H1 (cell line): ENCODE data around the gene CDYL. TPM values are rescaled to one million over a fixed set of nuclear protein-coding genes. Genes with fewer than 3 reads are reported as not detected.

Experiments
- CTCF ChIA-PET: fragments of 300-600 bp; sonication (Branson Sonifier 250); formaldehyde crosslinking; loops from one replicate; lab custom pipeline; 2021; ENCODE audit not compliant: partially characterized antibody; lab: Charles Lee
- POLR2A ChIA-PET: fragments of 300-600 bp; sonication (Branson Sonifier 250); formaldehyde crosslinking; loops from one replicate; lab custom pipeline; 2021; ENCODE audit warnings: inconsistent platforms; ENCODE audit not compliant: partially characterized antibody; lab: Charles Lee
- DNase-seq, 2 experiments: peaks; one replicate each; pipeline versions ENCODE4 v3.0.0 to v3.0.0-alpha.2; 2010 to 2022; ENCODE audit warnings: low spot score in 2 of 2, low read depth in 1 of 2, mixed read lengths in 1 of 2
- FAIRE-seq: peaks from 2 replicates; lab custom pipeline; 2011; peaks lifted over from hg19 to GRCh38; lab: Jason Lieb, UNC
- H2AFZ ChIP-seq: 2 replicates; pipeline ENCODE4 v1.8.1; 2012; ENCODE audit warnings: low read length, inconsistent platforms
- H2AK5ac ChIP-seq: 2 replicates; pipeline ENCODE4 v1.6.1; 2013; ENCODE audit warnings: low read depth, low read length
- H2BK120ac ChIP-seq: replicated peaks from 2 replicates; pipeline ENCODE3; 2013; ENCODE audit warnings: low read depth, low read length, inconsistent platforms
- H2BK12ac ChIP-seq: 2 replicates; pipeline ENCODE4 v1.6.1; 2013; ENCODE audit warnings: low read depth, low read length
- H2BK15ac ChIP-seq: 2 replicates; pipeline ENCODE4 v1.6.1; 2013; ENCODE audit warnings: low read length
- H2BK20ac ChIP-seq: 2 replicates; pipeline ENCODE4 v1.6.1; 2013; ENCODE audit warnings: low read length
- H2BK5ac ChIP-seq: 2 replicates; pipeline ENCODE4 v1.6.1; 2013; ENCODE audit warnings: low read depth, low read length
- H3K14ac ChIP-seq: 2 replicates; pipeline ENCODE4 v1.6.1; 2013; ENCODE audit warnings: inconsistent platforms; ENCODE audit not compliant: insufficient read length
- H3K18ac ChIP-seq: 2 replicates; pipeline ENCODE4 v1.6.1; 2013; ENCODE audit warnings: low read length; ENCODE audit errors: extremely low read depth
- H3K23ac ChIP-seq: 2 replicates; pipeline ENCODE4 v1.6.1; 2013; ENCODE audit warnings: inconsistent platforms; ENCODE audit not compliant: insufficient read length
- H3K23me2 ChIP-seq: 2 replicates; pipeline ENCODE4 v1.6.1; 2013; ENCODE audit warnings: low read depth, low read length
- H3K27ac ChIP-seq: 2 replicates; pipeline ENCODE4 v1.6.1; 2011; ENCODE audit warnings: low read depth, low read length, inconsistent platforms
- H3K27me3 ChIP-seq, 4 experiments: replicated peaks in 1 of 4; 1 replicate in 1 of 4; 2 replicates in 3 of 4; pipeline versions ENCODE4 v1.6.1 to v1.8.1; 2011 to 2013; ENCODE audit warnings: low read length in 3 of 4, mild to moderate bottlenecking in 3 of 4, inconsistent platforms in 2 of 4, mixed read lengths in 2 of 4, moderate library complexity in 1 of 4; ENCODE audit not compliant: control insufficient read depth in 3 of 4, insufficient read depth in 3 of 4; ENCODE audit errors: extremely low read depth in 1 of 4
- H3K36me3 ChIP-seq, 4 experiments: 2 replicates each; pipeline versions ENCODE4 v1.6.1 to v1.8.1; 2011 to 2013; ENCODE audit warnings: mild to moderate bottlenecking in 4 of 4, low read length in 3 of 4, moderate library complexity in 2 of 4, control low read depth in 1 of 4, inconsistent platforms in 1 of 4; ENCODE audit not compliant: insufficient read depth in 4 of 4, control insufficient read depth in 2 of 4
- H3K4ac ChIP-seq: replicated peaks from 2 replicates; pipeline ENCODE3; 2013; ENCODE audit warnings: low read length, low read depth, mixed read lengths, inconsistent platforms; ENCODE audit not compliant: insufficient read length
- H3K4me1 ChIP-seq, 4 experiments: replicated peaks in 1 of 4; 1 replicate in 1 of 4; 2 replicates in 3 of 4; pipeline versions ENCODE4 v1.6.1 to v1.8.1; 2011 to 2013; ENCODE audit warnings: low read length in 3 of 4, inconsistent platforms in 2 of 4, mixed read lengths in 1 of 4; ENCODE audit not compliant: insufficient read depth in 4 of 4, control insufficient read depth in 3 of 4
- H3K4me2 ChIP-seq, 2 experiments: 2 replicates each; pipeline versions ENCODE4 v1.6.1 to v1.8.1; 2011 to 2013; ENCODE audit warnings: low read depth in 2 of 2, low read length in 2 of 2, control low read depth in 1 of 2, inconsistent platforms in 1 of 2, mild to moderate bottlenecking in 1 of 2; ENCODE audit not compliant: insufficient read depth in 1 of 2
- H3K4me3 ChIP-seq, 4 experiments: fragments of 200-600, 300-600 bp in 1 of 4; sonication (generic), shearing (Covaris generic), sonication (Bioruptor Twin) in 1 of 4; 2 replicates each; pipeline versions ENCODE4 v1.5.1 to v1.8.1; 2011 to 2016; ENCODE audit warnings: low read length in 4 of 4, low read depth in 3 of 4, control low read depth in 2 of 4, inconsistent platforms in 2 of 4, mild to moderate bottlenecking in 2 of 4, mixed read lengths in 1 of 4, moderate library complexity in 1 of 4; ENCODE audit not compliant: insufficient read depth in 2 of 4; ENCODE audit errors: extremely low read depth in 1 of 4
- H3K56ac ChIP-seq: replicated peaks from 2 replicates; pipeline ENCODE3; 2013; ENCODE audit warnings: low read depth, mild to moderate bottlenecking, mixed read lengths, low read length, inconsistent platforms; ENCODE audit not compliant: insufficient read length
- H3K79me1 ChIP-seq: 2 replicates; pipeline ENCODE4 v1.6.1; 2013; ENCODE audit warnings: low read depth, low read length, control low read depth
- H3K79me2 ChIP-seq, 2 experiments: 2 replicates each; pipeline versions ENCODE4 v1.6.1 to v1.8.1; 2012 to 2013; ENCODE audit warnings: low read length in 2 of 2, mild to moderate bottlenecking in 2 of 2, inconsistent platforms in 1 of 2; ENCODE audit not compliant: insufficient read depth in 2 of 2, control insufficient read depth in 1 of 2
- H3K9ac ChIP-seq, 4 experiments: replicated peaks in 1 of 4; 1 replicate in 1 of 4; 2 replicates in 3 of 4; pipeline versions ENCODE4 v1.6.1 to v1.8.1; 2011 to 2013; ENCODE audit warnings: low read depth in 3 of 4, low read length in 3 of 4, control low read depth in 2 of 4, mild to moderate bottlenecking in 2 of 4, moderate library complexity in 2 of 4, inconsistent platforms in 1 of 4; ENCODE audit errors: extremely low read depth in 1 of 4
- H3K9me3 ChIP-seq, 2 experiments: 2 replicates each; pipeline versions ENCODE4 v1.6.1 to v1.8.1; 2012 to 2013; ENCODE audit warnings: mild to moderate bottlenecking in 2 of 2, moderate library complexity in 2 of 2, control low read depth in 1 of 2, inconsistent platforms in 1 of 2, low read depth in 1 of 2, low read length in 1 of 2, mixed read lengths in 1 of 2; ENCODE audit not compliant: insufficient read depth in 2 of 2
- H4K20me1 ChIP-seq, 2 experiments: replicated peaks in 1 of 2; 2 replicates each; pipeline versions ENCODE3 to v1.8.1; 2011 to 2013; ENCODE audit warnings: inconsistent platforms in 2 of 2, low read length in 2 of 2, mild to moderate bottlenecking in 1 of 2; ENCODE audit not compliant: insufficient read depth in 2 of 2, control insufficient read depth in 1 of 2
- H4K5ac ChIP-seq: 2 replicates; pipeline ENCODE4 v1.6.1; 2013; ENCODE audit warnings: low read length, low read depth, mixed read lengths, inconsistent platforms; ENCODE audit not compliant: insufficient read length
- H4K8ac ChIP-seq: 2 replicates; pipeline ENCODE4 v1.8.0; 2013; ENCODE audit warnings: mild to moderate bottlenecking, moderate library complexity, low read length, inconsistent platforms; ENCODE audit not compliant: insufficient read depth; ENCODE audit errors: extremely low read depth
- H4K91ac ChIP-seq: replicated peaks from 2 replicates; pipeline ENCODE3; 2013; ENCODE audit warnings: low read length, mixed read lengths, inconsistent platforms; ENCODE audit not compliant: insufficient read length
- ASH2L ChIP-seq: fragments of 200-600, 300-600 bp; sonication (generic); IDR thresholded peaks from one replicate; pipeline ENCODE4 v1.7.1; 2017; ENCODE audit warnings: low read length
- BRCA1 ChIP-seq: IDR thresholded peaks from 2 replicates; pipeline ENCODE4 v1.6.1; 2012; ENCODE audit warnings: low read depth, low read length, improper control_type of control experiment
- EGR1 ChIP-seq: IDR thresholded peaks from 2 replicates; pipeline ENCODE4 v1.6.1; 2011; ENCODE audit warnings: low read depth, low read length, borderline replicate concordance
- GABPA ChIP-seq: IDR thresholded peaks from 2 replicates; pipeline ENCODE4 v1.6.1; 2011; ENCODE audit warnings: mild to moderate bottlenecking, low read length, moderate library complexity, borderline replicate concordance; ENCODE audit not compliant: insufficient read depth
- KDM1A ChIP-seq: fragments of 200-600, 300-600 bp; sonication (generic); IDR thresholded peaks from 2 replicates; pipeline ENCODE4 v1.7.1; 2016; ENCODE audit warnings: mild to moderate bottlenecking, low read length, borderline replicate concordance
- PHF8 ChIP-seq: fragments of 200-600 bp; sonication (generic); conservative IDR thresholded peaks from 2 replicates; pipeline ENCODE4 v1.7.1; 2012; ENCODE audit warnings: low read depth, mild to moderate bottlenecking, inconsistent platforms, low read length, moderate library complexity
- POU5F1 ChIP-seq: IDR thresholded peaks from 2 replicates; pipeline ENCODE4 v1.6.1; 2011; ENCODE audit warnings: low read depth, mild to moderate bottlenecking, low read length, moderate library complexity
- RNF2 ChIP-seq: fragments of 200-900, 300-1000 bp; sonication (generic); IDR thresholded peaks from 2 replicates; pipeline ENCODE4 v1.7.1; 2016; ENCODE audit warnings: borderline replicate concordance, low read depth, mild to moderate bottlenecking, antibody characterized with exemption, low read length; ENCODE audit not compliant: poor library complexity, severe bottlenecking; ENCODE audit errors: missing control alignments
- SIRT6 ChIP-seq: IDR thresholded peaks from one replicate; pipeline ENCODE4 v1.7.1; 2012; ENCODE audit warnings: low read length, inconsistent platforms
- SP1 ChIP-seq: IDR thresholded peaks from 2 replicates; pipeline ENCODE4 v1.6.1; 2011; ENCODE audit warnings: low read depth, low read length
- SP2 ChIP-seq: IDR thresholded peaks from 2 replicates; pipeline ENCODE4 v1.6.1; 2012; ENCODE audit warnings: mild to moderate bottlenecking, low read length, inconsistent platforms
- SP4 ChIP-seq: IDR thresholded peaks from 2 replicates; pipeline ENCODE4 v1.6.1; 2012; ENCODE audit warnings: low read length, inconsistent platforms
- SUZ12 ChIP-seq: fragments of 200-600 bp; sonication (generic); IDR thresholded peaks from 2 replicates; pipeline ENCODE4 v1.6.1; 2012; ENCODE audit warnings: mild to moderate bottlenecking, inconsistent platforms, low read length, moderate library complexity, mixed read lengths
- TAF1 ChIP-seq: IDR thresholded peaks from 2 replicates; pipeline ENCODE4 v1.6.1; 2011; ENCODE audit warnings: mild to moderate bottlenecking, low read depth, low read length
- TCF12 ChIP-seq: IDR thresholded peaks from 2 replicates; pipeline ENCODE4 v1.6.1; 2011; ENCODE audit warnings: low read depth, mild to moderate bottlenecking, low read length
- WGBS, 2 experiments: shearing (Covaris generic) in 1 of 2; methylation state at CpG; one replicate each; pipeline versions ENCODE4 v1.1.6 to v1.1.7; 2013 to 2015; ENCODE audit warnings: low lambda C conversion rate in 2 of 2, mixed read lengths in 2 of 2, inconsistent platforms in 1 of 2, low coverage in 1 of 2, missing lambda C conversion rate in 1 of 2; ENCODE audit not compliant: insufficient replicate concordance in 2 of 2, insufficient coverage in 1 of 2, insufficient read length in 1 of 2; ENCODE audit errors: extremely low coverage in 1 of 2, missing lambda C conversion rate in 1 of 2; 5-methylcytosine and 5-hydroxymethylcytosine counted together
- polyA plus RNA-seq, 7 experiments: library from polyadenylated mRNA; depleted of rRNA in 3 of 7; stranded (reverse) in 5 of 7; unstranded in 2 of 7; fragments of >200 nt in 5 of 7; fragments of 200-250 nt in 2 of 7; gene quantifications; 1 replicate in 5 of 7; 2 replicates in 1 of 7; 4 replicates in 1 of 7; pipeline versions ENCODE4 v1.2.1 to v1.2.3, GENCODE V29; 2011 to 2013; ENCODE audit warnings: missing spikeins in 2 of 7, mixed read lengths in 2 of 7
- total RNA-seq: library from RNA; stranded (reverse); fragmentation: NEBNext Ultra II Directional; extraction: Animal tissue kit (Norgen Biotek cat#: 25700); gene quantifications from 2 replicates; pipeline ENCODE4 v1.2.1, GENCODE V29; 2021

The CDYL gene
- total and polyA plus RNA-seq, 2 of the 8 experiments (the other 6 are each of a cell fraction or from before 2014, with no cell fraction given), result 56.4 to 119 TPM

- H4K20me1 ChIP-seq, result peaks cover 6 to 8% of the 10 kb centered on the region in 2 experiments
- TF ChIP-seq RNF2 (no peak), KDM1A (no peak), SP1 (no peak), BRCA1 (no peak), SIRT6 (no peak), TCF12 (no peak), POU5F1 (no peak), SP2 (no peak), SUZ12 (no peak), GABPA (no peak), PHF8 (no peak), TAF1 (no peak), EGR1 (no peak), ASH2L (no peak), SP4 (no peak)
Observed at GRCh38 chr6:4840169-4840568, 64.0 kb downstream of the CDYL start.

More at GRCh38 chr6:4840169-4840568, 64.0 kb downstream of the CDYL start:
- Histone ChIP-seq H3K79me1 (no peaks in the 10 kb centered on the region; the same call in none of the 2 replicates), H3K9me3 (peaks cover 9% of the 10 kb centered on the region in 2 experiments; a peak in 3 of 4 replicates), H3K4me3 (no peak overlapping the region), H2AFZ (no peak overlapping the region), H2AK5ac (no peak overlapping the region), H3K36me3 (peaks cover 0 to 5% (median 2%) of the 10 kb centered on the region in 4 experiments; a peak in 2 of 8 replicates), H3K79me2 (peaks cover 7 to 93% of the 10 kb centered on the region in 2 experiments), H4K91ac (no peak overlapping the region), H4K8ac (no peak overlapping the region), H3K23ac (no peak overlapping the region), H3K56ac (no peak overlapping the region), H3K4me1 (peaks cover 0 to 4% (median under 1%) of the 10 kb centered on the region in 4 experiments; a peak in 1 of 7 replicates), H3K18ac (no peak overlapping the region), H3K9ac (no peak overlapping the region; a peak in 1 of 7 replicates), H4K5ac (no peak overlapping the region), H2BK12ac (no peak overlapping the region), H3K4me2 (no peak overlapping the region), H2BK15ac (no peak overlapping the region), H2BK20ac (no peak overlapping the region), H3K23me2 (no peaks in the 10 kb centered on the region), H3K27me3 (no peaks in the 10 kb centered on the region), H2BK5ac (no peak overlapping the region), H2BK120ac (no peak overlapping the region), H3K4ac (no peak overlapping the region), H3K14ac (no peak overlapping the region), H3K27ac (no peak overlapping the region)
- DNase-seq (no peak), FAIRE-seq (no peak)
- CTCF ChIA-PET, result no interaction called here
- POLR2A ChIA-PET, result no interaction called here
- WGBS, 2 experiments, result 67% methylated on average over 3 of the region's 3 CpGs; no CpG with 5 or more reads in 1 of the 2 experiments
